Gastrocnemius medialis (tissue), 4 donors: ENCODE measurements around the gene SYTL1. TPM values are rescaled to one million over a fixed set of nuclear protein-coding genes. Genes with fewer than 3 reads are reported as not detected.
A peak's percentile ranks its signal among the peaks of the same experiment; 100 is the strongest.

Experiments
- ATAC-seq, 2 donors: fragments of 150-250 bp; one replicate each; pipeline ENCODE4 v1.9.1; 2016
- DNase-seq, 2 donors: peaks; one replicate each; pipeline ENCODE4 v3.0.0-alpha.2; 2019
- H3K27ac ChIP-seq, 4 donors: fragments of 200-600 bp; sonication (generic); 1 replicate in 1 of 4; 2 replicates in 3 of 4; pipeline ENCODE4 v1.5.1; 2016 to 2018; ENCODE audit warnings: mild to moderate bottlenecking in 2 of 4, moderate library complexity in 1 of 4
- H3K27me3 ChIP-seq, 3 donors: fragments of 200-600 bp; sonication (generic) in 2 of 3; 1 replicate in 1 of 3; 2 replicates in 2 of 3; pipeline versions ENCODE4 v1.5.1 to v1.6.0; 2016 to 2019; ENCODE audit warnings: mild to moderate bottlenecking in 1 of 3, moderate library complexity in 1 of 3
- H3K36me3 ChIP-seq, 2 donors: fragments of 200-600 bp; sonication (generic) in 1 of 2; one replicate each; pipeline ENCODE4 v1.5.1; 2017 to 2018
- H3K4me1 ChIP-seq, 2 donors: fragments of 200-600 bp; sonication (generic) in 1 of 2; one replicate each; pipeline ENCODE4 v1.5.1; 2016 to 2017; ENCODE audit warnings: mild to moderate bottlenecking in 2 of 2
- H3K4me3 ChIP-seq, 4 donors: fragments of 200-600 bp; sonication (generic) in 3 of 4; 1 replicate in 1 of 4; 2 replicates in 3 of 4; pipeline ENCODE4 v1.5.1; 2016 to 2019; ENCODE audit warnings: mild to moderate bottlenecking in 2 of 4
- H3K9me3 ChIP-seq, 3 donors: fragments of 200-600 bp; sonication (generic) in 2 of 3; 1 replicate in 1 of 3; 2 replicates in 2 of 3; pipeline ENCODE4 v1.5.1; 2016 to 2019
- POLR2A ChIP-seq, 2 donors: fragments of 450-650 bp; IDR thresholded peaks; one replicate each; pipeline ENCODE4 v1.6.1; 2017; ENCODE audit warnings: antibody characterized with exemption in 2 of 2, mild to moderate bottlenecking in 2 of 2, moderate library complexity in 2 of 2
- in situ Hi-C, 4 donors: fragments of 200-750 bp; cut with MboI; loops; one replicate each; pipeline versions ENCODE4 v1.15.0 to v1.8.0; 2017; ENCODE audit warnings: low sequenced_read_pairs in 4 of 4
- intact Hi-C: fragments of 100-400 bp; cut with DNase I; formaldehyde crosslinking; loops from one replicate; pipeline ENCODE4 v1.15.1; 2023; ENCODE audit warnings: low total_unique reads
- total RNA-seq, 4 donors: library from RNA; depleted of rRNA; stranded (reverse); fragments of >200 nt; gene quantifications; one replicate each; pipeline versions ENCODE4 v1.1.0 to v1.2.3, GENCODE V29; 2016
- TF ChIP-seq, protein P1 (sequence below), 5 experiments: fragments of 450-650 bp in 3 of 5; fragments of 200-600 bp in 2 of 5; sonication (generic) in 2 of 5; IDR thresholded peaks in 4 of 5; conservative IDR thresholded peaks in 1 of 5; 1 replicate in 4 of 5; 2 replicates in 1 of 5; pipeline ENCODE4 v1.5.1; 2016 to 2019; ENCODE audit warnings: antibody characterized with exemption in 5 of 5, mild to moderate bottlenecking in 3 of 5, moderate library complexity in 3 of 5

Gene SYTL1
- total RNA-seq, 4 donors from 2014 or later = 0.66 TPM; not detected in 3

DNA sequence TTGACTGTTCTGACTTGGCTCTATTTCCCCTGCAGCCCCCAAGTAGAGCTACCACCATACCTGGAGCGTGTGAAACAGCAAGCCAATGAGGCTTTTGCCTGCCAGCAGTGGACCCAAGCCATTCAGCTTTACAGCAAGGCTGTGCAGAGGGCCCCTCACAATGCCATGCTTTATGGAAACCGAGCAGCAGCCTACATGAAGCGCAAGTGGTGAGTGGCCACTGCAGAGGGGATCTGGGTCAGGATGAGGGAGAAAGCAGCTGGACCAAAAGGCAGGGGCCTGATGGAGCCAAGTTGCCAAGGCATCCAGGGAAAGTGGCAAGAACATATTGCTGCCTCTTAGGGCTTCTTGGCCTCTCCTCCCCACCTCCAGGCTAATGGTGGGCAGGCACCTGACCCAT is 43.9 kb upstream of the SYTL1 start:
- Histone ChIP-seq H3K4me1 (peaks cover 27 to 37% of the 10 kb centered on the region in 2 donors), H3K4me3 (no peak overlapping the region), H3K36me3 (peaks cover 6 to 51% of the 10 kb centered on the region in 2 donors), H3K9me3 (no peaks in the 10 kb centered on the region), H3K27me3 (no peaks in the 10 kb centered on the region), H3K27ac (no peak overlapping the region)
- no peak for DNase-seq
- intact Hi-C loops = loop anchor here (5.0 kb wide), 1 partner anchor 309 kb away; no protein-coding TSS in a partner anchor
- no peak for ATAC-seq
- in situ Hi-C loops = no loop called here
- TF ChIP-seq POLR2A (IDR thresholded peaks at IDR 0.05) = no peak
- TF ChIP-seq, protein P1, sequence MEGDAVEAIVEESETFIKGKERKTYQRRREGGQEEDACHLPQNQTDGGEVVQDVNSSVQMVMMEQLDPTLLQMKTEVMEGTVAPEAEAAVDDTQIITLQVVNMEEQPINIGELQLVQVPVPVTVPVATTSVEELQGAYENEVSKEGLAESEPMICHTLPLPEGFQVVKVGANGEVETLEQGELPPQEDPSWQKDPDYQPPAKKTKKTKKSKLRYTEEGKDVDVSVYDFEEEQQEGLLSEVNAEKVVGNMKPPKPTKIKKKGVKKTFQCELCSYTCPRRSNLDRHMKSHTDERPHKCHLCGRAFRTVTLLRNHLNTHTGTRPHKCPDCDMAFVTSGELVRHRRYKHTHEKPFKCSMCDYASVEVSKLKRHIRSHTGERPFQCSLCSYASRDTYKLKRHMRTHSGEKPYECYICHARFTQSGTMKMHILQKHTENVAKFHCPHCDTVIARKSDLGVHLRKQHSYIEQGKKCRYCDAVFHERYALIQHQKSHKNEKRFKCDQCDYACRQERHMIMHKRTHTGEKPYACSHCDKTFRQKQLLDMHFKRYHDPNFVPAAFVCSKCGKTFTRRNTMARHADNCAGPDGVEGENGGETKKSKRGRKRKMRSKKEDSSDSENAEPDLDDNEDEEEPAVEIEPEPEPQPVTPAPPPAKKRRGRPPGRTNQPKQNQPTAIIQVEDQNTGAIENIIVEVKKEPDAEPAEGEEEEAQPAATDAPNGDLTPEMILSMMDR (IDR thresholded peaks at IDR 0.05 in 4 of 5, conservative IDR thresholded peaks at IDR 0.05 in 1 of 5) = no peak

DNA sequence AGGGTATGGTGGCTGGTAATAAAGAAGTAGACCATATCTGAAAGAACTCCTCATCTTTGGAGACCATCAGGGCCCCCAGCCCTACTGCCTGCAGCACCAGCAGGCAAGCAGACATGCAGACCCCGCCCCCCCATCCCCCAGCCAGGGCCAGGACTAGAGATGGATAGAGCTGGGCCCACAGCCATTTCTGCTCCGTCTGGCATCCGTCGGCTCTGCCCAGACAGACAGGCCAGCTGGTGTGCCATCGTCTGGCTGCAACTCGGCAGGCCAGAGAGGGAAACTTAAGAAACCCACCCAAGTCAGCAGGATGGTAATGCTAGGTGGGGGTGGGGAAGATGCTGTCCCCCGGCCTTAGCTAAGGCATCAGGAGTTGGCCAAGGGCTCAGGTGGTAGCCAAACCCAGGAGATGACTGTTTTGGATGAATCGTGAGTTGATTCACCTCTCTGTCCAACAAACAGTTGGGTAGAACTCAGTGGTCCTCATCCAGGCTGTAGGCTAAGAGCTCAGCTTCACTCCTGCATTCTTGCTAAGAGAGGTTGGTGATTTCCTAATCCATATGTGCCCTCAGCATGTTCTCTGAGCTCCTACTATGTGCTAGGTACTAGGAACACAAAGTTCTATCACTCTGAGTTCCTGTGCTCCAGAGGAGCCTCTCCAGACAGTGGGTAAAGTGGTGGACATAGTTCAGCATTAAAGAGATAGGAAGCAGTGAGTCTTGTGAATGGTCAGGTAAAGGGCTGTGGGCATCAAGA is 43.0 kb upstream of the SYTL1 start:
- Histone ChIP-seq H3K27me3 (no peaks in the 10 kb centered on the region), H3K36me3 (peaks cover 6 to 50% of the 10 kb centered on the region in 2 donors), H3K9me3 (no peaks in the 10 kb centered on the region), H3K27ac (peak overlapping the region; percentile 1 to 65 (median 53)), H3K4me1 (peaks cover 27 to 37% of the 10 kb centered on the region in 2 donors), H3K4me3 (no peak overlapping the region)
- DNase-seq (no peak), ATAC-seq (no peak)
- TF ChIP-seq, protein P1 (IDR thresholded peaks at IDR 0.05 in 4 of 5, conservative IDR thresholded peaks at IDR 0.05 in 1 of 5) = no peak
- no peak for TF ChIP-seq POLR2A (IDR thresholded peaks at IDR 0.05)
- in situ Hi-C loops (no loop called here), intact Hi-C loops (loop anchor here (5.0 kb wide), 1 partner anchor 308 kb away; no protein-coding TSS in a partner anchor)

DNA sequence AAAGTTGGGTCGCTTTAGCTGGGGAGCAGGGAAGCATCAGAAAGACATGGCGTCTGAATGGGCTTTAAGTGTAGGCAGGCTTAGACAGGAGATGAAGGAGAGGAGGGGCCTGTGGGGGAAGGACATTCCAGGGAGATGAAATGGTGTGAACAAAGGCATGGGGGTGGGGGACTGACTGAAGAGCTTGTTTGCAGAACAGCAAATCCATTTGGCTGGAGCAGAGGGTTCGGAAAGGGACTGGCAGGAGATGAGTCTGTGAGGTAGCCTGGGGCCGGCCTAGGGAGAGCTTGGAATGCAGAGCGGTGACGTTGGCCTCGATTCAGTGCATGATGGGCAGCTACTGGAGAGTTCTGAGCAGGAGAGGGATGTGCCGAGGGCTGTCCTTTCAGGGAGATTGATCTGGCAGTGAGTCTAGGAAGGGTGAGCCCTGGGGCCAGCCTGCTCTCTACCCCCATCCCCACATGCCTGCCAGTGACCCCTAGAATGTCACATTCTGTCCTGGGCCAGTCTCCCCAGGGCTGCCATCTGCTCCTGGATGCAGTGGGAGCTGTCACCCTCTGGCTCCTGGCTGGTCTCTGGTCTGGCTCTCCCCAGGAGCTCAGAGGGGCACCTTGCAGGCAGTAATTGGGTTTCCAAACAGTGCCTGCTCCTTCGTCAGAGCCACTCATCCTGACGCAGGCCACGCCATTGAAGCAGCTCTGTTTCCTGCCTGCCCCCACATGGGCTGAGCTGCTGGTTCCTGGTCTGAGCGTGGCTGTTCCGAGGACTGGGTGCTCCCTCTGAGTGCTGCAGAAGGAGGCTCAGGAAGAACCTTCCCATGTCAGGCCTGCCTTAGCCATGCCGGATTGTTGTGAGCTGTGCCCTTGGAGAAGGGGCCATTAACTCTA is 42.2 kb upstream of the SYTL1 start:
- H3K27ac ChIP-seq = peak overlapping the region; percentile 18 to 65 (median 56)
- H3K4me3 ChIP-seq = no peak overlapping the region
- no peaks in the 10 kb centered on the region for H3K27me3 ChIP-seq
- in situ Hi-C loops (loop anchor here in 3 of 4 donors (5.0 kb wide), 2 partner anchors 88 to 93 kb away; partner anchors contain the start of gene GPR3 (in 1 of the 3)), intact Hi-C loops (loop anchor here (2.0 to 5.0 kb wide), 3 partner anchors 67 to 363 kb away; partner anchors contain the start of gene MAP3K6)
- no peak for TF ChIP-seq POLR2A (IDR thresholded peaks at IDR 0.05)
- TF ChIP-seq, protein P1 (IDR thresholded peaks at IDR 0.05 in 4 of 5, conservative IDR thresholded peaks at IDR 0.05 in 1 of 5) = no peak
- peaks cover 3 to 45% of the 10 kb centered on the region in 2 donors for H3K36me3 ChIP-seq
- peaks cover 27 to 37% of the 10 kb centered on the region in 2 donors for H3K4me1 ChIP-seq
- peak; percentile 44 to 52 for DNase-seq
- no peaks in the 10 kb centered on the region for H3K9me3 ChIP-seq
- peak; percentile 19 to 60 for ATAC-seq

DNA sequence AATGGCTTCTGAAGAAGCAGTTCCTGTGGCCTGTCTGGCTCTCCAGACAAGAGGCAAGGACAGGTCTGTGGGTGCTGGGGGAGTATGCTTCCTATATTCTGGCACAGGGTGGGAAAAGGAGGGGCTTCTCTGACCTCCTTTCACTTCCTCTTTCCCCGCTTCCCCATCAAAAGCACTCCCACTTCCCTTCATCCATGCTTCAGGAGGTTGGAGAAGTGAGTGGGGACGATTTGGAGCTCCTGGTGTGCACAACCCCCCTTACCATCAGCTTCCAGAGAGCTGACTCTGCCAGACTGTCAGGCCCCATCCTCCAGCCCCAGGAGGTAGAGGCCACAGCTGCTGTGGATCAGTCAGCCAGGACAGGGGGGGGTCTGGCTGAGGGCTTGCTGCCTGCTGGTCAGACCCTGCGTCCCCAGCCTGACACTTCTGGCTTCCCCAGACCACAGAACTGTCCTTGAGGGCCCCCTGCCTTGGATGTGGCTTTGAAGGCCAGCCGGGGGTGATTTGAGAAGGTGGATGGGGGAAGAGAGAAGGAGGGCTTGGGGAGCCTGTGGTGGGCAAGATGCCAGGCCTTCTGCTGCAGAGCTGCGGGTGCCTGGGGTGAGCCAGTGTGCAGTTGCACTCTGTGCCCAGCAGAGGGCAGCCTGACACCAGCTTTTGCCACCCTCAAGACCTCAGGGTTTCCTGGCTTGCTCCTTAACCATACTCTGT is 41.3 kb upstream of the SYTL1 start:
- DNase-seq (peak; percentile 67 to 79), ATAC-seq (peak; percentile 84 to 92)
- in situ Hi-C loops (loop anchor here in 3 of 4 donors (5.0 kb wide), 2 partner anchors 87 to 92 kb away; partner anchors contain the start of gene GPR3 (in 1 of the 3)), intact Hi-C loops (loop anchor here (1.0 to 5.0 kb wide), 3 partner anchors 66 to 362 kb away; partner anchors contain the start of gene MAP3K6)
- peak overlapping the region in 3 of 4 donors; percentile 41 to 65 (median 65) for H3K27ac ChIP-seq
- peaks cover 27 to 37% of the 10 kb centered on the region in 2 donors for H3K4me1 ChIP-seq
- no peaks in the 10 kb centered on the region for H3K9me3 ChIP-seq
- peaks cover 2 to 44% of the 10 kb centered on the region in 2 donors for H3K36me3 ChIP-seq
- TF ChIP-seq, protein P1 (IDR thresholded peaks at IDR 0.05 in 4 of 5, conservative IDR thresholded peaks at IDR 0.05 in 1 of 5) = peak; percentile 96 to 99 (median 98)
- TF ChIP-seq POLR2A (IDR thresholded peaks at IDR 0.05) = no peak
- no peak overlapping the region for H3K4me3 ChIP-seq
- no peaks in the 10 kb centered on the region for H3K27me3 ChIP-seq
